Measurements from ENCODE around the gene POLR1E.
"Not testable (repeated sequence)": the region's sequence is repeated elsewhere in the genome, so short reads cannot be mapped to it uniquely, and the experiment has no call there.

POLR1E gene

GRCh38 chr9:37465249-37466036, 20.3 kb upstream of the POLR1E start, which contains the start of gene ZBTB5:
TSS of gene ZBTB5 (minus strand) at chr9:37465450. CDS start at chr9:37442551, 22,899 bp downstream.
- peak; percentile 98 for DNase-seq

GRCh38 chr9:37466037-37466709, 19.6 kb upstream of the POLR1E start:
- DNase-seq, result peak; percentile 57

- not testable (repeated sequence) for DNase-seq
Observed at GRCh38 chr9:37467530-37467929, 18.2 kb upstream of the POLR1E start.

- no peak for DNase-seq
Observed at GRCh38 chr9:37468620-37469019, 17.1 kb upstream of the POLR1E start.

- peak; percentile 12 for DNase-seq
Observed at GRCh38 chr9:37471942-37472684, 13.6 kb upstream of the POLR1E start.

GRCh38 chr9:37473982-37474381, 11.8 kb upstream of the POLR1E start:
- DNase-seq, result not testable (repeated sequence)

GRCh38 chr9:37474438-37474837, 11.3 kb upstream of the POLR1E start:
- DNase-seq, result no peak

GRCh38 chr9:37476930-37477329, 8.8 kb upstream of the POLR1E start:
- DNase-seq, result no peak

GRCh38 chr9:37477443-37477842, 8.3 kb upstream of the POLR1E start:
- DNase-seq, result not testable (repeated sequence)

- not testable (repeated sequence) for DNase-seq
Observed at GRCh38 chr9:37477987-37478619, 7.6 kb upstream of the POLR1E start.

GRCh38 chr9:37480759-37481158, 5.0 kb upstream of the POLR1E start:
- DNase-seq, result no peak

GRCh38 chr9:37486256-37486615, 488 bp downstream of the POLR1E start:
- DNase-seq, result no peak

- DNase-seq, result no peak
Observed at GRCh38 chr9:37486616-37487548, 1.1 kb downstream of the POLR1E start.

- no peak for DNase-seq
Observed at GRCh38 chr9:37491939-37492338, 6.2 kb downstream of the POLR1E start.

GRCh38 chr9:37495571-37495970, 9.8 kb downstream of the POLR1E start:
- no peak for DNase-seq

GRCh38 chr9:37496020-37496419, 10.3 kb downstream of the POLR1E start:
- no peak for DNase-seq

- DNase-seq, result no peak
Observed at GRCh38 chr9:37497320-37497719, 11.6 kb downstream of the POLR1E start.

GRCh38 chr9:37498457-37498856, 12.7 kb downstream of the POLR1E start:
- no peak for DNase-seq

- no peak for DNase-seq
Observed at GRCh38 chr9:37499297-37499696, 13.5 kb downstream of the POLR1E start.

- no peak for DNase-seq
Observed at GRCh38 chr9:37501957-37502596, 16.3 kb downstream of the POLR1E start.

GRCh38 chr9:37503736-37504135, 18.0 kb downstream of the POLR1E start:
- DNase-seq, result no peak

All from DMS79 treated with DMSO at 0.1 percent for 48 hours (cell line).